HG02970 (cell line): ENCODE measurements around the gene CSN1S1.
"Not testable (repeated sequence)": the region's sequence is repeated elsewhere in the genome, so short reads cannot be mapped to it uniquely, and the experiment has no call there.

Source experiments
- ATAC-seq: cut with Tn5 transposase; IDR thresholded peaks from one replicate; pipeline ENCODE4 v1.9.1; 2021; ENCODE audit warnings: mild to moderate bottlenecking, moderate library complexity, moderate number of reproducible peaks; ENCODE audit not compliant: unreplicated experiment, low FRiP score

CSN1S1 gene

DNA sequence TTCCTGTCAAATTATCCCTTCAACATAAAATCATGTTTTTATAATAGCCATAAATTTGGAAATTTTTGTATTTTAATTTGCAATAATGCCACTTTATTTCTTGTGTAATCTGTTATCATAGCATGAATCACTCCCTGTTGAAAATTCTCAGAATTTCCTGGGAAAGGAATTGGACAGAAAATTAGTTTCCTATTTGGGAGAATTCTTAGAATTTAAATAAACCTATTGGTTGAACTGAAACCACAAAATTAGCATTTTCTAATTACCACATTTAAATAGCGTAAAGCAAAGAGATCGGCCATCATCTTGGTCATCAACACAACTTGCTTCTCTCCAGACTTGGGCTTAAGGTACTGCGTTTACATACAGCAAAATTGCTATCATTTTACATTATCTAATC lies at the start of gene CSN1S1:
TSS of gene CSN1S1 (plus strand) at position 301 of the 400 bp plus-strand sequence. CDS start 1,488 bp downstream, outside the sequence.
- ATAC-seq: no peak

DNA sequence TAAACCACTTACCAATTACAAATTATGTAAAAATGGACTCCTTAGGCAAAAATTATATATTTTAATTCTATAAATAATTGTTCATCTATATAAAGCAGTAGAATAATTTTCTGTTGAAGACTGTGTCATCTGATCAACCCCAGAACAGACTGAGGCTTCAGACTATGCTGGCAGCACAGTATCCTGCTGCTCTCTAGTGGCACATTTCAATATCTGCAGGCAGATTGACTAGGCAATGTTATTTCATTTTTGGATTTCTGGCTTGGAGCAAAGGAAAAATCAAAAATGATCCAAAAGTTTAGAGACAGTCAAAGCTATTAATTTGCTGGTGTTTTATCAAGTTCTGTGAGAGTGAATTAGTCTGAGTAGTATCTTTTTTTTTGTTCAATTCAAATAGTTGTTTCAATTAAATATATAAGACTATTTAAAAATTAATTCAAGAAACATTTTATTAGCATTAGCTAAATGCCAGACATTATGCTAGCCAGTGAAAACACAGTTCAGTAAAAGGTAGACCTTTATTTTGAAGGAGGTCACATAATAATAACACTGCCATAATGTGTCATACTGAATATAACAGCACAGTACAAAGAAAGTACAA lies 49.6 kb upstream of the CSN1S1 start:
- peak; percentile 67 for ATAC-seq

- ATAC-seq: no peak
Measured at GRCh38 chr4:69882150-69882549, 48.7 kb upstream of the CSN1S1 start.

- no peak for ATAC-seq
Measured at GRCh38 chr4:69888336-69888735, 42.5 kb upstream of the CSN1S1 start.

GRCh38 chr4:69894186-69894585 lies 36.7 kb upstream of the CSN1S1 start:
- no peak for ATAC-seq

DNA sequence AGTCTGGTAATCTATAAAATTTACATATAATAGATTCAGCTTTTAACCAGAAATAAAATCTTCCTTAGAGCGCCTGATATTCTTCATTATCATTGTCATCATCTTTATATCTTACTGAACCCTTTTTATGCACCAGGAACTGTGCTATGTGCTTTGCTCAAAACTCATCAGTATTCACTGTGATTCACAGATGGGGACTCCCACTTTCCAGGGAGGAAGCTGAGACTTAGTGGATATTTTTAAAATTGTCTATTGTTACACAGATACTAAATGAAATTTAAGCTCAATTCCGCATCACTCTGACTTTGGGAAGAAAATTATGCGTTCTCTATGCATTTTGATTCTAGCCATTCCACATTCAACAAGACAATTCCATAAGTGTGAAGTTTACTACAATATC lies 36.1 kb upstream of the CSN1S1 start:
- ATAC-seq: no peak

DNA sequence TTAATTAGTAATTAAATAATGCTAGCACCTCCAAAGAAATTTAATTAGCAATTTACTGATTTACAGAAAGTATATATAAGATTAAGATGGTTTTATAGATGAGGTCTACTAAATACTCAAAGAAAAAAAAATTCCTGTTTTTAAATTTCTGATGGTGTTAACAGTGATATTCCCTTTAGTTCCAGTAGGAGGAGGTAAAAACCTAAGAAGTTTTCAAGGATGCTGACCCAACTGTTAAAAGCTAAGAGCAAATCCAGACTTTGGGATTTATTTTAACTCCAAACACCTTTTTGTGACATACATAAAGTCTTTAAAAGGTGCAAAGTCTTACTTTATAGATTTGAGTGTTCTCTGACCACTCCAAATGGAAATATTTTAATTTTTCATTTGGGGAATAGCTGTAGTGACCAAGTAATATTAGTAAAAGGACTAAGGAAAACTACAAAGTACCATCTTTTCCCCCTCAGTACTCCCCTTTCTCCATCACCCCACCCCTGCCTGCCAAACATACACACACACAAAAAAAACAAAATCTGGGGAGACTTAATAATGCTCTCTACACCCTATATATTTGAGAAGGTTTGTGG lies 34.2 kb upstream of the CSN1S1 start:
- ATAC-seq: no peak

DNA sequence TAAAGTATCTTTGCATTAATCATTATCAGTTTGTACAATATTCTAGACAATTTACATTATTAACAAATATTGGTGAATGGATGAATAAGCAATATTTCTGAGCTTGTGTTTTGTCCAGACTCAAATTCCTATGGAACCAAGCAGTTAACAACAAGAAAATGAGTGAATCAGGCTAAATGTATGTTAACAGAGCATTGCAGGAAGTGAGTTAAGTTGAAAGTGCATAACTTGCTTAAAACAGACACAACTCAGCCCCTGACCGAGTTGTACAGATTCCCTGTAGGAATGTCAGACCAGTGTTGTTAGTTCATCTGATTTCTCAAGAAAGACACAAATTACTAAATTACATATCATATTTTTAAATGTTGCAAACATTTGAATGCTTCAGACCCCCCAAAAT lies 23.7 kb upstream of the CSN1S1 start:
- ATAC-seq: no peak

- ATAC-seq: no peak
Measured at GRCh38 chr4:69909195-69909594, 21.7 kb upstream of the CSN1S1 start.

DNA sequence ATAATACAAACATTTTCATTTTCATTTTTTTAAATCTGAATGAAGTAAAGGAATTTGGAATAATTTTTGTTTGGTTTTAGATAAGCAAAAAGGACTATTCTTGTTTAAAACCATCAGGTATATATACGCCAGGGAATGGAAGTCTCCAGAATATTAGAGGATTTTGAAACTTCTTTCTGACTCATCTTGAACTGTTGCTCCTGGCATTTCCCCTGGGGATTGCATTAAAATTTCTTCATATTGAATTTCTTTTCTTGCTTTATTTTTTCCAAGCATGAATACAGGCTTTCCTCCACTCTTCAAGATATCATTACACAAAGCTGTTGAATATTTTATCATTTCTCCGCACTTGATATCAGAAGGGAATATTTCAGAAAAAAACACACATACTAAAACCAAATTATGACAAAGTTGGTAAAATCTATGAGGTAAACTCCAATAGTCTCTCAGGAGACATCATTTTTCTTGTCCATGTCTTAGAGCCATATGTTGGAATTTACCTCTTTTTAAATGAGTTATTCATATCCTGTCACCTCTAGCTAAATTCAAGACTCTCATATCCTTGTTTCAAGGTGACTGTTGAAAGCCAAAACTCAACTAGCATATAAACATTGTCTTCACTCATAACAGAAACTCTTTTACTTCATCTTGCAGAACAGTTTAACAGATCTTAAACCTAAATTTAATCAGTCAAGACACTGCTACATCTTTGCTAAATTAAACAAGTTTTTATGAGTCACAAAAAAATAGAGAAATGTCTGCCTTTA lies 20.7 kb upstream of the CSN1S1 start:
- peak; percentile 65 for ATAC-seq

- ATAC-seq: no peak
Measured at GRCh38 chr4:69920874-69921273, 10.0 kb upstream of the CSN1S1 start.

GRCh38 chr4:69923782-69924410 lies 7.0 kb upstream of the CSN1S1 start:
- ATAC-seq: not testable (repeated sequence)

DNA sequence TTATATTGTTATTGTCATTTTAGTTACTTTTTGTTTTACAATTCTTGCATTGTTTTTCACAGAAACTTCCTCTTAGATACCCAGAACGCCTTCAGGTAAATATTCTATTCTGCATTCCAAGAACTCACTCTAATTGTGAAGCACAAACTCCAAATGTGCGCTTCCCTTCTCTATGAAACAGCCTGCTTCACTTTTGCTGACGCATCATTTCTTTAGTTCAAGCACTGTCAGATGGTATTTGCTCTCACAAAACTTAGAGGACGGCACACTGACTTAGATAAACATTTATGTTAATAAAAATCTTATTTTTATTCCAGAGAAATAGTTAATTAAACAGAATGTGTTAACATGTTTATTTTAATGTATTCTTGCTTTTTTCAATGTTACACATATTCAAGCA lies 3.3 kb downstream of the CSN1S1 start:
- ATAC-seq: no peak

- no peak for ATAC-seq
Measured at GRCh38 chr4:69936566-69936965, 5.7 kb downstream of the CSN1S1 start.

DNA sequence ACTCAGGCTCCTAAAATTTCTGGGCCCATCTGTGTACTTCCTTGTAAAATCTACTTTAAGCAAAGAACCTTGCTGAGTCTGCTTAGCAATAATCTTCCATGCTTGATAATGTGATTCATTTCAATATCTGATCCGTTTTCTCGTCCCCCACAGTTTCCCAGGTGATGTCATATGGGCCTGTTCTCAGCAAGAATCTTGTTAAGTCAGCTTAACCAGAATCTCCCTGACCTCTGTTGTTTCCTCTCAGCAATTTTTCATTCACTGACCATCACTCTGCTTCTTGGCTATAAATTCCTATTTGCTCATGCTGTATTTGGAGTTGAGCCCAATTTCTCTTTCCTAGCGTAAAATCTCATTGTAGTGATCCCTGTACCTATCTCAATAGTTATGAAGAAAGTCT lies 20.7 kb downstream of the CSN1S1 start:
- no peak for ATAC-seq

- ATAC-seq: no peak
Measured at GRCh38 chr4:69957209-69957608, 26.3 kb downstream of the CSN1S1 start.

- no peak for ATAC-seq
Measured at GRCh38 chr4:69965628-69966027, 34.8 kb downstream of the CSN1S1 start, which contains the start of gene CSN2. Gene CSN2, minus strand, starts transcription at chr4:69965728. Its CDS starts 4,733 bp downstream, at chr4:69960995.

DNA sequence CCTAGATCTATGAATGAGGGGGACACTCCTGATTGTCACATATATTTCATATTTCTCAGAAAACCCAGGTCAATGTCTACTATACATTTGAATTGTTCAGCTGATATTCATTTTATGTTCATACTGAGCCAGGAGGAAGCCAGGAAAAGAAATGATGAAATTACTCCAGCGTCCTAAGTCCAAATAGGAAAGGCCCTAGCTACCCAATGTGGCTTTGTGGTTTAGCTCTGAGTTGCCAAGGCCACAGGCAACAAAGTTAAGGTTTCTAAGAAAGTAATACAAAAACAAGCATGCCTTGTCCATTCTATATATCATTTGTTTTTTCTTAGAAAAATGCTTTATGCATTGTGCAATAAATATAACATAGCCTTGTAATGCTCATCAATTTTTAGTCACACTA lies 39.2 kb downstream of the CSN1S1 start:
- ATAC-seq: no peak

GRCh38 chr4:69974631-69975030 lies 43.8 kb downstream of the CSN1S1 start:
- ATAC-seq: no peak

- ATAC-seq: no peak
Measured at GRCh38 chr4:69977582-69977981, 46.7 kb downstream of the CSN1S1 start.

DNA sequence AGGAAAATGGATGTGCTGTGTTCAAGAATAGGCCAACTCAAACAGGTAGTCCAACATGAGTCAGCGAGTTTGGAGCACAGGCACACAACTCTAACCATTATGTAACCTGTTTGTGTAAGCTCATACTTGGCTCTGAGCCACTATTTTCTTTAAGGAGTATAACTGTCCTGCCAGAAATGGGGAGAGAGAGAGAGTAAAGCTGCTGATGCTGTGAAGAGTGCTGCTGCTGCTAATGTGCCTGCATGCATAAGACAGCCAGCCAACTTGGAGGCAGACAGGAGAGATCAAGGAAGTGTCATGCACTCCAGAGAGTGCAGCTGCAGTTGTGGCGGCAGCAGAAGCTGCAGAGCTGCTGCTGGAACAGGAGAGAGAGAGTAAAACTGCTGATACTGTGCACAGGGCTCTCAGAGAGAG lies 53.2 kb downstream of the CSN1S1 start:
- ATAC-seq: no peak
